HCT116 (cell line): ENCODE measurements around the gene GFI1B. TPM values are rescaled to one million over a fixed set of nuclear protein-coding genes. Genes with fewer than 3 reads are reported as not detected.

Experiments
- ATAC-seq: fragments of 200-7000 bp; cut with Tn5 transposase; 2 replicates; pipeline ENCODE4 v1.9.1; 2020; ENCODE audit warnings: mild to moderate bottlenecking, moderate library complexity
- BruUV-seq: library from RNA; stranded (reverse); fragments of 400-500 nt; replicated peaks from 2 replicates; lab custom pipeline; 2021; lab: Mats Ljungman, UMichigan
- CTCF ChIA-PET: fragments of 300-600 bp; sonication (Branson Sonifier 250); formaldehyde crosslinking; loops from one replicate; lab custom pipeline; 2021; ENCODE audit warnings: antibody characterized with exemption; lab: Charles Lee
- POLR2A ChIA-PET: fragments of 300-600, 350-600 bp; sonication (Branson Sonifier 250); formaldehyde crosslinking; loops from one replicate; lab custom pipeline; 2021; ENCODE audit warnings: antibody characterized with exemption; lab: Charles Lee
- RAD21 ChIA-PET, 2 experiments: fragments of 300-600 bp; sonication (Branson Sonifier 250); formaldehyde crosslinking; loops; one replicate each; lab custom pipeline; 2023; ENCODE audit warnings: low total read pairs in 2 of 2; ENCODE audit not compliant: uncharacterized antibody in 2 of 2, unreplicated experiment in 2 of 2, low non-redundant PET in 1 of 2; lab: Charles Lee
- DNase-seq: peaks from one replicate; pipeline ENCODE4 v3.0.0-alpha.2; 2010; ENCODE audit warnings: low read depth, low spot score
- H2AFZ ChIP-seq: fragments of 200-600 bp; shearing (Covaris generic), sonication (generic); 2 replicates; pipeline ENCODE4 v1.6.1; 2017; ENCODE audit warnings: low read depth, mixed run types, mixed read lengths, antibody characterized with exemption, low read length; ENCODE audit not compliant: poor library complexity, severe bottlenecking
- H3K27ac ChIP-seq: 2 replicates; pipeline ENCODE4 v1.5.1; 2012; ENCODE audit warnings: low read depth, low read length
- H3K27me3 ChIP-seq: fragments of 200-600 bp; sonication (generic); 2 replicates; pipeline ENCODE4 v1.6.1; 2016; ENCODE audit warnings: mixed run types, low read length, mixed read lengths; ENCODE audit not compliant: insufficient read depth
- H3K36me3 ChIP-seq, 2 experiments: fragments of 200-500 bp in 1 of 2; fragments of 200-600 bp in 1 of 2; sonication (Bioruptor generic) in 1 of 2; sonication (generic) in 1 of 2; 2 replicates each; pipeline versions ENCODE4 v1.5.1 to v1.6.1; 2014 to 2016; ENCODE audit warnings: low read length in 2 of 2, inconsistent platforms in 1 of 2, mixed read lengths in 1 of 2, mixed run types in 1 of 2; ENCODE audit not compliant: insufficient read depth in 2 of 2, control insufficient read depth in 1 of 2
- H3K4me1 ChIP-seq, 2 experiments: fragments of 200-600 bp in 1 of 2; sonication (generic) in 1 of 2; 2 replicates each; pipeline versions ENCODE4 v1.5.1 to v1.6.1; 2012 to 2017; ENCODE audit warnings: low read length in 2 of 2, inconsistent platforms in 1 of 2, mild to moderate bottlenecking in 1 of 2, mixed read lengths in 1 of 2, mixed run types in 1 of 2, moderate library complexity in 1 of 2; ENCODE audit not compliant: insufficient read depth in 2 of 2, control insufficient read depth in 1 of 2
- H3K4me2 ChIP-seq: fragments of 200-600 bp; sonication (generic); 2 replicates; pipeline ENCODE4 v1.6.1; 2017; ENCODE audit warnings: mixed run types, low read length, mixed read lengths
- H3K4me3 ChIP-seq, 2 experiments: fragments of 200-600 bp in 1 of 2; sonication (generic) in 1 of 2; replicated peaks in 1 of 2; 2 replicates each; pipeline ENCODE4 v1.5.1; 2011 to 2016; ENCODE audit warnings: low read length in 2 of 2, control low read depth in 1 of 2, low read depth in 1 of 2, mild to moderate bottlenecking in 1 of 2, mixed read lengths in 1 of 2, mixed run types in 1 of 2
- H3K79me2 ChIP-seq: fragments of 200-600 bp; sonication (generic); 2 replicates; pipeline ENCODE4 v1.6.1; 2017; ENCODE audit warnings: mild to moderate bottlenecking, mixed run types, low read length, moderate library complexity, mixed read lengths; ENCODE audit not compliant: insufficient read depth
- H3K9ac ChIP-seq: fragments of 200-600 bp; sonication (generic); 2 replicates; pipeline ENCODE4 v1.6.1; 2016; ENCODE audit warnings: low read length, mixed read lengths
- H3K9me2 ChIP-seq: fragments of 200-600 bp; sonication (generic), shearing (Covaris generic); 2 replicates; pipeline ENCODE4 v1.6.1; 2017; ENCODE audit warnings: mixed run types, mild to moderate bottlenecking, moderate library complexity; ENCODE audit not compliant: insufficient read depth
- H3K9me3 ChIP-seq, 2 experiments: fragments of 200-500 bp in 1 of 2; fragments of 200-600 bp in 1 of 2; sonication (Bioruptor generic) in 1 of 2; sonication (generic) in 1 of 2; 2 replicates each; pipeline ENCODE4 v1.6.1; 2014 to 2017; ENCODE audit warnings: low read length in 2 of 2, mixed read lengths in 2 of 2, inconsistent platforms in 1 of 2, low read depth in 1 of 2, mild to moderate bottlenecking in 1 of 2, mixed run types in 1 of 2, moderate library complexity in 1 of 2; ENCODE audit not compliant: control insufficient read depth in 1 of 2, insufficient read depth in 1 of 2
- H4K20me1 ChIP-seq: fragments of 200-600 bp; sonication (generic), shearing (Covaris generic); 2 replicates; pipeline ENCODE4 v1.6.1; 2017; ENCODE audit warnings: mixed run types, mild to moderate bottlenecking, moderate library complexity; ENCODE audit not compliant: insufficient read depth
- ATF3 ChIP-seq: IDR thresholded peaks from 2 replicates; pipeline ENCODE4 v1.6.1; 2012
- CBX3 ChIP-seq: IDR thresholded peaks from 2 replicates; pipeline ENCODE4 v1.6.1; 2012; ENCODE audit warnings: low read depth
- CTCF ChIP-seq, 3 experiments: fragments of 200-600 bp in 1 of 3; sonication (generic) in 1 of 3; IDR thresholded peaks in 2 of 3; conservative IDR thresholded peaks in 1 of 3; 2 replicates each; pipeline ENCODE4 v1.5.1; 2012 to 2017; ENCODE audit warnings: low read depth in 2 of 3, low read length in 2 of 3, antibody characterized with exemption in 1 of 3, borderline replicate concordance in 1 of 3, control low read depth in 1 of 3, mild to moderate bottlenecking in 1 of 3, mixed read lengths in 1 of 3, mixed run types in 1 of 3, moderate library complexity in 1 of 3; ENCODE audit not compliant: insufficient read depth in 1 of 3
- EZH2phosphoT487 ChIP-seq: fragments of 200-600 bp; IDR thresholded peaks from 2 replicates; pipeline ENCODE4 v1.6.1; 2018; ENCODE audit warnings: antibody characterized with exemption, borderline replicate concordance
- FOSL1 ChIP-seq: IDR thresholded peaks from 2 replicates; pipeline ENCODE4 v1.6.1; 2012; ENCODE audit warnings: low read depth
- JUND ChIP-seq: IDR thresholded peaks from 2 replicates; pipeline ENCODE4 v1.6.1; 2012
- RAD21 ChIP-seq: IDR thresholded peaks from 2 replicates; pipeline ENCODE4 v1.6.1; 2012; ENCODE audit warnings: low read depth, mild to moderate bottlenecking
- REST ChIP-seq: IDR thresholded peaks from 2 replicates; pipeline ENCODE4 v1.6.1; 2012; ENCODE audit warnings: low read depth
- SIN3A ChIP-seq: IDR thresholded peaks from 2 replicates; pipeline ENCODE4 v1.6.1; 2012; ENCODE audit warnings: low read depth
- SRF ChIP-seq: IDR thresholded peaks from 2 replicates; pipeline ENCODE4 v1.6.1; 2012; ENCODE audit warnings: low read depth
- TCF7L2 ChIP-seq: IDR thresholded peaks from 2 replicates; pipeline ENCODE4 v1.7.0; 2011; ENCODE audit warnings: borderline replicate concordance, inconsistent platforms; ENCODE audit not compliant: insufficient read depth, insufficient read length; ENCODE audit errors: extremely low read depth
- ZBTB33 ChIP-seq: IDR thresholded peaks from 2 replicates; pipeline ENCODE4 v1.6.1; 2011; ENCODE audit warnings: mild to moderate bottlenecking, low read length, moderate library complexity; ENCODE audit not compliant: insufficient replicate concordance; ENCODE audit errors: extremely low read depth
- intact Hi-C: fragments of 100-400 bp; cut with micrococcal nuclease; formaldehyde crosslinking; loops from 2 replicates; pipeline ENCODE4 v1.10.0; 2022
- total RNA-seq: library from RNA; stranded (reverse); gene quantifications from one replicate; pipeline ENCODE4 v1.2.1, GENCODE V29; 2021; ENCODE audit not compliant: unreplicated experiment

Gene GFI1B
- total RNA-seq, 1 experiment from 2014 or later = 0.20 TPM

- peak; percentile 12 for TF ChIP-seq ZBTB33
- no peak for TF ChIP-seq RAD21
Measured at GRCh38 chr9:133030317-133031129, 52.0 kb downstream of the GFI1B start, which contains the start of gene GTF3C5 (continued).

- Histone ChIP-seq H3K36me3 (peaks cover 4 to 12% of the 10 kb centered on the region in 2 experiments; a peak in 1 of 4 replicates), H3K4me3 (peak overlapping the region; percentile 78 to 98), H3K9ac (peak overlapping the region; percentile 79), H4K20me1 (no peaks in the 10 kb centered on the region), H3K9me2 (no peaks in the 10 kb centered on the region), H3K79me2 (peaks cover 57% of the 10 kb centered on the region), H2AFZ (no peak overlapping the region), H3K27ac (peak overlapping the region; percentile 82), H3K9me3 (no peaks in the 10 kb centered on the region), H3K4me1 (peaks cover 3 to 17% of the 10 kb centered on the region in 2 experiments; a peak in 3 of 4 replicates), H3K27me3 (no peaks in the 10 kb centered on the region), H3K4me2 (peak overlapping the region; percentile 85)
- no peak for DNase-seq
- RAD21 ChIA-PET = no interaction called here
- intact Hi-C loops = no loop called here
- ATAC-seq = no peak
- CTCF ChIA-PET = interaction anchor here (1.1 to 1.8 kb wide), 3 partner anchors 9 to 208 kb away, joined by 3 to 47 read pairs (median 11); no protein-coding TSS in a partner anchor
- BruUV-seq = no TSS peak
- POLR2A ChIA-PET = interaction anchor here (1.2 to 1.7 kb wide), 3 partner anchors 9 to 14 kb away, joined by 4 to 19 read pairs (median 4); no protein-coding TSS in a partner anchor
- no peak for TF ChIP-seq SRF
- TF ChIP-seq RAD21 = no peak
- TF ChIP-seq CTCF (IDR thresholded peaks at IDR 0.05 in 2 of 3, conservative IDR thresholded peaks at IDR 0.05 in 1 of 3; ENCODE audit: borderline replicate concordance in 1 of 3, insufficient read depth in 1 of 3, low read depth in 2 of 3, low read length in 2 of 3) = no peak
- TF ChIP-seq REST = no peak
- TF ChIP-seq FOSL1 = no peak
- no peak for TF ChIP-seq ZBTB33
- TF ChIP-seq ATF3 = no peak
- no peak for TF ChIP-seq EZH2phosphoT487
- TF ChIP-seq SIN3A = no peak
- no peak for TF ChIP-seq JUND
- TF ChIP-seq CBX3 = no peak
- no peak for TF ChIP-seq TCF7L2
Measured at GRCh38 chr9:133031130-133031422, 52.6 kb downstream of the GFI1B start.
